ENCODE measurements around the gene ACSS3. TPM values are rescaled to one million over a fixed set of nuclear protein-coding genes. Genes with fewer than 3 reads are reported as not detected.

The ACSS3 gene
- total RNA-seq, 1 experiment from 2014 or later: not detected

GRCh38 chr12:81085832-81086231 is 8.0 kb downstream of the ACSS3 start:
- Histone ChIP-seq H3K4me2 (ENCODE audit: low read depth, low read length, poor library complexity, severe bottlenecking) (no peak overlapping the region), H3K9me3 (ENCODE audit: low read length) (no peaks in the 10 kb centered on the region), H3K9me2 (replicated peaks; ENCODE audit: insufficient read depth, low read length) (no peaks in the 10 kb centered on the region), H2AFZ (ENCODE audit: low read length) (no peak overlapping the region), H4K20me1 (ENCODE audit: insufficient read depth, low read depth, low read length) (no peaks in the 10 kb centered on the region), H3K79me2 (ENCODE audit: low read length) (no peaks in the 10 kb centered on the region), H3K4me1 (ENCODE audit: low read length) (no peaks in the 10 kb centered on the region), H3K27me3 (ENCODE audit: low read length) (no peaks in the 10 kb centered on the region), H3K9ac (ENCODE audit: low read length) (no peak overlapping the region), H3K36me3 (ENCODE audit: insufficient read depth, low read length) (no peaks in the 10 kb centered on the region), H3K4me3 (ENCODE audit: low read length) (no peak overlapping the region), H3K27ac (ENCODE audit: low read length) (no peak overlapping the region)
- DNase-seq: no peak

DNA sequence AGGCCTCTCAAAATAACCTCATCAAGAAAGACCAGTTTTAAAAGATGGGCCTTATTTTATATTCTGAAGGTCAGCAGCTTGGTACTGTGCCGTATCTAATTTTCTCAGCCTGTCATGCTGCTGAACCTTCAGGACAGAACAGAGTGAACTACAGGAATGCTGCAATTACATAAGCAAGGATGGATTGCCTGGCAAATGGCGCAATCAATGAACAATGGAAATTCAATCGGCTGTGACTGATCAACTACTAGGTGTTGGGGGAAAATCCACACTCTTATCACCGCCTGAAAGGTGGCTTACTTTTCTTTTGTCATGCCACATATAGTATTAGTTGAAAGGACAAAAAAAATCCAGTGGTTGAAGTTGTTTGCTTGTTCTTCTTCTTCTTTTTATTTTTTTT is 8.5 kb downstream of the ACSS3 start:
- Histone ChIP-seq H3K27me3 (ENCODE audit: low read length) (no peaks in the 10 kb centered on the region), H3K9me2 (replicated peaks; ENCODE audit: insufficient read depth, low read length) (no peaks in the 10 kb centered on the region), H3K36me3 (ENCODE audit: insufficient read depth, low read length) (no peaks in the 10 kb centered on the region), H3K27ac (ENCODE audit: low read length) (no peak overlapping the region), H2AFZ (ENCODE audit: low read length) (no peak overlapping the region), H3K9ac (ENCODE audit: low read length) (no peak overlapping the region), H3K4me2 (ENCODE audit: low read depth, low read length, poor library complexity, severe bottlenecking) (no peak overlapping the region), H3K79me2 (ENCODE audit: low read length) (no peaks in the 10 kb centered on the region), H3K4me3 (ENCODE audit: low read length) (no peak overlapping the region), H4K20me1 (ENCODE audit: insufficient read depth, low read depth, low read length) (no peaks in the 10 kb centered on the region), H3K4me1 (ENCODE audit: low read length) (no peaks in the 10 kb centered on the region), H3K9me3 (ENCODE audit: low read length) (no peaks in the 10 kb centered on the region)
- no peak for DNase-seq

DNA sequence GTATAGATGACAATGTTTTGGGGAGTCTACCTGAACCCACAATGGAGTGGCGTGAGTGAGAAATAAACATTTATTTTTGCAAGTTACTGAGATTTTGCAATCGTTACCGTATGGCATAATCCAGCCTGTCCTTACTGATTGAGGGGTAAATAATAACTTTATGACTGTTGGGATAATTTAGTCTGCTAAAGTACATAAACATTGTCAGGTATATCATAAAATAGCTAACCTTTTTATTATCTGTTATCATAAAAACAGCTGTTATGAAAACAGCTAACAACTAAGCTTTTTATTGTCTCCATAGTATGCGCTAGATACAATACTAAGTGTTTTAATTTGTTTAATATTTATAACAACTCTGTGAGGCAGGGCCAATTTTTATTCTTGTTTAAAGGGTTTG is 10.3 kb downstream of the ACSS3 start:
- no peaks in the 10 kb centered on the region for H3K9me3 ChIP-seq (ENCODE audit: low read length)
- no peaks in the 10 kb centered on the region for H3K4me1 ChIP-seq (ENCODE audit: low read length)
- H3K4me3 ChIP-seq (ENCODE audit: low read length): no peak overlapping the region
- H3K79me2 ChIP-seq (ENCODE audit: low read length): no peaks in the 10 kb centered on the region
- no peak overlapping the region for H3K9ac ChIP-seq (ENCODE audit: low read length)
- no peaks in the 10 kb centered on the region for H4K20me1 ChIP-seq (ENCODE audit: insufficient read depth, low read depth, low read length)
- H3K27me3 ChIP-seq (ENCODE audit: low read length): no peaks in the 10 kb centered on the region
- H3K27ac ChIP-seq (ENCODE audit: low read length): no peak overlapping the region
- no peaks in the 10 kb centered on the region for H3K9me2 ChIP-seq (replicated peaks; ENCODE audit: insufficient read depth, low read length)
- no peak for DNase-seq
- no peaks in the 10 kb centered on the region for H3K36me3 ChIP-seq (ENCODE audit: insufficient read depth, low read length)
- no peak overlapping the region for H3K4me2 ChIP-seq (ENCODE audit: low read depth, low read length, poor library complexity, severe bottlenecking)
- H2AFZ ChIP-seq (ENCODE audit: low read length): no peak overlapping the region

GRCh38 chr12:81089412-81089811 is 11.5 kb downstream of the ACSS3 start:
- no peak overlapping the region for H3K9ac ChIP-seq (ENCODE audit: low read length)
- H3K9me2 ChIP-seq (replicated peaks; ENCODE audit: insufficient read depth, low read length): no peaks in the 10 kb centered on the region
- no peaks in the 10 kb centered on the region for H4K20me1 ChIP-seq (ENCODE audit: insufficient read depth, low read depth, low read length)
- no peak overlapping the region for H3K27ac ChIP-seq (ENCODE audit: low read length)
- no peak overlapping the region for H3K4me3 ChIP-seq (ENCODE audit: low read length)
- no peaks in the 10 kb centered on the region for H3K79me2 ChIP-seq (ENCODE audit: low read length)
- H3K4me2 ChIP-seq (ENCODE audit: low read depth, low read length, poor library complexity, severe bottlenecking): no peak overlapping the region
- no peak overlapping the region for H2AFZ ChIP-seq (ENCODE audit: low read length)
- H3K4me1 ChIP-seq (ENCODE audit: low read length): no peaks in the 10 kb centered on the region
- no peak for DNase-seq
- H3K27me3 ChIP-seq (ENCODE audit: low read length): no peaks in the 10 kb centered on the region
- H3K36me3 ChIP-seq (ENCODE audit: insufficient read depth, low read length): no peaks in the 10 kb centered on the region
- H3K9me3 ChIP-seq (ENCODE audit: low read length): no peaks in the 10 kb centered on the region

GRCh38 chr12:81092053-81092452 is 14.2 kb downstream of the ACSS3 start:
- Histone ChIP-seq H3K9ac (ENCODE audit: low read length) (no peak overlapping the region), H3K4me2 (ENCODE audit: low read depth, low read length, poor library complexity, severe bottlenecking) (no peak overlapping the region)

GRCh38 chr12:81094718-81095360 is 17.0 kb downstream of the ACSS3 start:
- no peak for DNase-seq
- Histone ChIP-seq H3K27ac (ENCODE audit: low read length) (no peak overlapping the region), H3K9me2 (replicated peaks; ENCODE audit: insufficient read depth, low read length) (no peaks in the 10 kb centered on the region), H4K20me1 (ENCODE audit: insufficient read depth, low read depth, low read length) (no peaks in the 10 kb centered on the region), H3K9ac (ENCODE audit: low read length) (no peak overlapping the region), H3K27me3 (ENCODE audit: low read length) (no peaks in the 10 kb centered on the region), H3K9me3 (ENCODE audit: low read length) (no peaks in the 10 kb centered on the region), H2AFZ (ENCODE audit: low read length) (no peak overlapping the region), H3K36me3 (ENCODE audit: insufficient read depth, low read length) (no peaks in the 10 kb centered on the region), H3K4me3 (ENCODE audit: low read length) (no peak overlapping the region), H3K4me2 (ENCODE audit: low read depth, low read length, poor library complexity, severe bottlenecking) (no peak overlapping the region), H3K4me1 (ENCODE audit: low read length) (no peaks in the 10 kb centered on the region), H3K79me2 (ENCODE audit: low read length) (no peaks in the 10 kb centered on the region)

More at GRCh38 chr12:81092053-81092452, 14.2 kb downstream of the ACSS3 start:
- no peaks in the 10 kb centered on the region for H4K20me1 ChIP-seq (ENCODE audit: insufficient read depth, low read depth, low read length)
- H3K27ac ChIP-seq (ENCODE audit: low read length): no peak overlapping the region
- H3K36me3 ChIP-seq (ENCODE audit: insufficient read depth, low read length): no peaks in the 10 kb centered on the region
- no peaks in the 10 kb centered on the region for H3K27me3 ChIP-seq (ENCODE audit: low read length)
- H3K4me3 ChIP-seq (ENCODE audit: low read length): no peak overlapping the region
- H2AFZ ChIP-seq (ENCODE audit: low read length): no peak overlapping the region
- no peaks in the 10 kb centered on the region for H3K79me2 ChIP-seq (ENCODE audit: low read length)
- H3K4me1 ChIP-seq (ENCODE audit: low read length): no peaks in the 10 kb centered on the region
- DNase-seq: no peak
- no peaks in the 10 kb centered on the region for H3K9me3 ChIP-seq (ENCODE audit: low read length)
- no peaks in the 10 kb centered on the region for H3K9me2 ChIP-seq (replicated peaks; ENCODE audit: insufficient read depth, low read length)

DNA sequence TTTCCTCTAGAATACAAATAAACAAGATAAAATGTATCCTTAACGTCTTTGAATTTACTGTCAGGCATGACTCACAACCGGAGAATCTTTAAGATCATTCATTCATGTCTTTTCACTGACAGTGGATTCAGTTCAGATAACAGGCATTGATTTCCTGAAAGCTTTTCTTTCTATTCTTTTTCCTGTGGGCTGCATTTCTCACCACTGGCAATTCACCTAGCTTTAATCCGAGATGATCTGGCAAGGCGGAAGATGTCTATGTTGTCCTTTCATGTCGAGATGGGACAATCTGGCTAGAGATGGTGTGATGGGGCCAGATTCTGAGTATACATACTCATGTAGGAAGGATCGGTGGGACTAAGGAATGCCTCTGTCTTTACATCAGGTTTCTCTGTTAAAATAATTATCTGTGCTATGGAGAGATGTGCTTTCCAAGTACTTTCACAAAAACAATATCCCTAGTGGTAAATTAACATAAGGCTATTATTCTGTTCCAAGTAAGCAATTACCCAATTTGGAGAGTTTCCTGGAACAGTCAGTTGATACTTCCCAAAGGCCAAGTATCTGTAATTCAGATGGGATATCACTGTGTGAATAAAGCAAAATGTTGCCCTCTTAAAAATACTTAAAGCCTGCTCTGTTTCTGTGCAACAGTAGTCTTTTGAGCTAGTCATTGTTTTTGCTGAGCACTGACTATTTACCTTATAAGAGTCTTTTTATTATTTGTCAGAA is 17.8 kb downstream of the ACSS3 start:
- Histone ChIP-seq H3K9ac (ENCODE audit: low read length) (no peak overlapping the region), H3K9me2 (replicated peaks; ENCODE audit: insufficient read depth, low read length) (no peaks in the 10 kb centered on the region), H4K20me1 (ENCODE audit: insufficient read depth, low read depth, low read length) (no peaks in the 10 kb centered on the region), H3K27me3 (ENCODE audit: low read length) (no peaks in the 10 kb centered on the region), H2AFZ (ENCODE audit: low read length) (no peak overlapping the region), H3K9me3 (ENCODE audit: low read length) (no peaks in the 10 kb centered on the region), H3K4me1 (ENCODE audit: low read length) (no peaks in the 10 kb centered on the region), H3K36me3 (ENCODE audit: insufficient read depth, low read length) (no peaks in the 10 kb centered on the region), H3K4me2 (ENCODE audit: low read depth, low read length, poor library complexity, severe bottlenecking) (no peak overlapping the region), H3K79me2 (ENCODE audit: low read length) (no peaks in the 10 kb centered on the region), H3K4me3 (ENCODE audit: low read length) (no peak overlapping the region), H3K27ac (ENCODE audit: low read length) (no peak overlapping the region)
- DNase-seq: no peak

DNA sequence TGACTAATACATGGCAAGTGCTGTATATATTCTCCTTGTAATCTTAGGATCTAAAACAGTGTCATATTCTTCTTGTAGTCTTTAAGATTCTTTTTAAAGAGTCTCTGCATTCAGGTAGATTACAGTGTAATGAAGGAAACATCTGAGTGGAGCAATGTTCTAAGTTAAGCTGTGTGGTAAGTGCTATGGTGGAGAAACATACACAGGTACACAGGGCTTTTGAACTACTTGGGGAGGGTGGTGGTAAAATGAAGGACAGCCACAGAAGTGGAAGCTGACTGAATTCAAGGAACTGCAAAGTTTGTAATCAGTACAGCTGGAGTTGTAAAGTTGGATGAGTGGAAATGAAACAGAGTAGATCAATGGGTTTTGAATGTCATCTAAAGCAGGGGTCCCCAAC is 27.8 kb downstream of the ACSS3 start:
- Histone ChIP-seq H3K4me2 (ENCODE audit: low read depth, low read length, poor library complexity, severe bottlenecking) (no peak overlapping the region), H4K20me1 (ENCODE audit: insufficient read depth, low read depth, low read length) (no peaks in the 10 kb centered on the region), H3K9me2 (replicated peaks; ENCODE audit: insufficient read depth, low read length) (no peaks in the 10 kb centered on the region), H3K27me3 (ENCODE audit: low read length) (no peaks in the 10 kb centered on the region), H3K4me1 (ENCODE audit: low read length) (no peaks in the 10 kb centered on the region), H3K27ac (ENCODE audit: low read length) (no peak overlapping the region), H3K36me3 (ENCODE audit: insufficient read depth, low read length) (no peaks in the 10 kb centered on the region), H3K9me3 (ENCODE audit: low read length) (no peaks in the 10 kb centered on the region), H2AFZ (ENCODE audit: low read length) (no peak overlapping the region), H3K79me2 (ENCODE audit: low read length) (no peaks in the 10 kb centered on the region), H3K9ac (ENCODE audit: low read length) (no peak overlapping the region), H3K4me3 (ENCODE audit: low read length) (no peak overlapping the region)
- DNase-seq: no peak
